Esophagus squamous epithelium (tissue), 4 donors: ENCODE measurements around the gene UBR4.

Source experiments
- POLR2A ChIP-seq, 4 donors: fragments of 450-650 bp; IDR thresholded peaks; one replicate each; pipeline ENCODE4 v1.6.1; 2017; ENCODE audit warnings: antibody characterized with exemption in 4 of 4, mild to moderate bottlenecking in 4 of 4, moderate library complexity in 3 of 4
- TF ChIP-seq, protein P1 (sequence below), 6 experiments: fragments of 450-650 bp in 4 of 6; fragments of 200-600 bp in 2 of 6; sonication (generic) in 2 of 6; IDR thresholded peaks; one replicate each; pipeline ENCODE4 v1.5.1; 2016 to 2019; ENCODE audit warnings: antibody characterized with exemption in 6 of 6, mild to moderate bottlenecking in 4 of 6, moderate library complexity in 4 of 6

- no peak for TF ChIP-seq POLR2A (IDR thresholded peaks at IDR 0.05)
- TF ChIP-seq, protein P1, sequence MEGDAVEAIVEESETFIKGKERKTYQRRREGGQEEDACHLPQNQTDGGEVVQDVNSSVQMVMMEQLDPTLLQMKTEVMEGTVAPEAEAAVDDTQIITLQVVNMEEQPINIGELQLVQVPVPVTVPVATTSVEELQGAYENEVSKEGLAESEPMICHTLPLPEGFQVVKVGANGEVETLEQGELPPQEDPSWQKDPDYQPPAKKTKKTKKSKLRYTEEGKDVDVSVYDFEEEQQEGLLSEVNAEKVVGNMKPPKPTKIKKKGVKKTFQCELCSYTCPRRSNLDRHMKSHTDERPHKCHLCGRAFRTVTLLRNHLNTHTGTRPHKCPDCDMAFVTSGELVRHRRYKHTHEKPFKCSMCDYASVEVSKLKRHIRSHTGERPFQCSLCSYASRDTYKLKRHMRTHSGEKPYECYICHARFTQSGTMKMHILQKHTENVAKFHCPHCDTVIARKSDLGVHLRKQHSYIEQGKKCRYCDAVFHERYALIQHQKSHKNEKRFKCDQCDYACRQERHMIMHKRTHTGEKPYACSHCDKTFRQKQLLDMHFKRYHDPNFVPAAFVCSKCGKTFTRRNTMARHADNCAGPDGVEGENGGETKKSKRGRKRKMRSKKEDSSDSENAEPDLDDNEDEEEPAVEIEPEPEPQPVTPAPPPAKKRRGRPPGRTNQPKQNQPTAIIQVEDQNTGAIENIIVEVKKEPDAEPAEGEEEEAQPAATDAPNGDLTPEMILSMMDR (IDR thresholded peaks at IDR 0.05), result no peak
Measured at GRCh38 chr1:19038732-19039131, 171.3 kb downstream of the UBR4 start.
